ENCODE data around the gene ATP13A2. TPM values are rescaled to one million over a fixed set of nuclear protein-coding genes. Genes with fewer than 3 reads are reported as not detected.

The ATP13A2 gene
- total RNA-seq, 1 experiment from 2014 or later, result 50.9 TPM

DNA sequence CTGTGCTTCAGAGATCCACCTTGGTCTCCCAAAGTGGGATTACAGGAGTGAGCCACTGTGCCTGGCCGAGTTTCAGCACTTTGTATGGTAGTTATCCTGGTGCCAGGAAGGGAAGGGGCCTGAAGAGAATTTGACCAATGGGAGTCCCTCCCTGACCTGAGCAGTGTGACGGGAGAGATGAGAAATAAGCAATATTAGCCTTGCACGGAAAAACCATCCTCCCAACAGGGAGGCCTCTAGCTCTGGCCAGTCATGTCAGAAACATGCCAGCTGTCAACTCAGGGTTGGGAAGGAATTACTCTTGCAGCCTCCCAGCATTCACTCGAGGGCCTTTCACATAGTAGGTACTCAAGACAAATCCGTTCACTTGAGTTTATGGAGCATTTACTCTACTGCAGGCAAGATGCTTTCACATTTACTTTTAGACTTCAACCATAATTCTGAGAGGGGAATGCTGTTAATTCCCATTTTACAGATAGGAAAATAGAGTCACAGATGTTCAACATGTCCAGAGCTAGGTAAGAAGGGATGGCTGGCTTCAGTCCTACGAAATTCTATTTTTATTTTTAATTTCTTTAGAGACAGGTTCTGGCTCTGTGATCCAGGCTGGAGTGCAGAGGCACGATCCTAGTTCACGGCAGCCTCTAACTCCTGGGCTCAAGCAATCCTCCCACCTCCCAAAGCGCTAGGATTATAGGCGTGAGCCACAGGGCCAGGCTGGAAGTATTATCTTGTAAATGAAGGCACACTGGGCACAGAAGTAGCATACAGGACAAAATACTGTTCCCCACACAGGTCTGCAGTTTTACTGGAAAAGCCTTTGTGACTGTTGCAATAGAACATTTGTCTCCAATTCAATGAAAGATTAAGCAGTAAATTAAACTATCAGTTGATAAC is 3.2 kb upstream of the ATP13A2 start:
- H3K27ac ChIP-seq (ENCODE audit: low read depth, low read length, poor library complexity, severe bottlenecking), result no peak overlapping the region
- intact Hi-C loops (cut with micrococcal nuclease; ENCODE audit: unreplicated experiment), result no loop called here
- ChIA-PET POLR2A (ENCODE audit: low non-redundant PET) (no interaction called here), CTCF (interaction anchor here (1.0 kb wide), 1 partner anchor 15 kb away, joined by 5 read pairs; no protein-coding TSS in a partner anchor)
- no peak overlapping the region for H3K4me3 ChIP-seq (ENCODE audit: low read depth, low read length, poor library complexity, severe bottlenecking)
- BruUV-seq (replicated peaks), result no TSS peak
- TF ChIP-seq, protein P1, sequence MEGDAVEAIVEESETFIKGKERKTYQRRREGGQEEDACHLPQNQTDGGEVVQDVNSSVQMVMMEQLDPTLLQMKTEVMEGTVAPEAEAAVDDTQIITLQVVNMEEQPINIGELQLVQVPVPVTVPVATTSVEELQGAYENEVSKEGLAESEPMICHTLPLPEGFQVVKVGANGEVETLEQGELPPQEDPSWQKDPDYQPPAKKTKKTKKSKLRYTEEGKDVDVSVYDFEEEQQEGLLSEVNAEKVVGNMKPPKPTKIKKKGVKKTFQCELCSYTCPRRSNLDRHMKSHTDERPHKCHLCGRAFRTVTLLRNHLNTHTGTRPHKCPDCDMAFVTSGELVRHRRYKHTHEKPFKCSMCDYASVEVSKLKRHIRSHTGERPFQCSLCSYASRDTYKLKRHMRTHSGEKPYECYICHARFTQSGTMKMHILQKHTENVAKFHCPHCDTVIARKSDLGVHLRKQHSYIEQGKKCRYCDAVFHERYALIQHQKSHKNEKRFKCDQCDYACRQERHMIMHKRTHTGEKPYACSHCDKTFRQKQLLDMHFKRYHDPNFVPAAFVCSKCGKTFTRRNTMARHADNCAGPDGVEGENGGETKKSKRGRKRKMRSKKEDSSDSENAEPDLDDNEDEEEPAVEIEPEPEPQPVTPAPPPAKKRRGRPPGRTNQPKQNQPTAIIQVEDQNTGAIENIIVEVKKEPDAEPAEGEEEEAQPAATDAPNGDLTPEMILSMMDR (conservative IDR thresholded peaks at IDR 0.05; ENCODE audit: low read depth, low read length), result no peak
- H3K27me3 ChIP-seq (replicated peaks; ENCODE audit: insufficient read depth, low read depth, low read length, poor library complexity), result no peaks in the 10 kb centered on the region
- no peaks in the 10 kb centered on the region for H3K9me3 ChIP-seq (ENCODE audit: low read depth, low read length, poor library complexity, severe bottlenecking)
- peaks cover 18% of the 10 kb centered on the region for H3K4me1 ChIP-seq (ENCODE audit: insufficient read depth, low read length, poor library complexity, severe bottlenecking)
- H3K36me3 ChIP-seq (ENCODE audit: insufficient read depth, low read length, poor library complexity, severe bottlenecking), result peaks cover 19% of the 10 kb centered on the region
- no peak for DNase-seq (ENCODE audit: low spot score)

DNA sequence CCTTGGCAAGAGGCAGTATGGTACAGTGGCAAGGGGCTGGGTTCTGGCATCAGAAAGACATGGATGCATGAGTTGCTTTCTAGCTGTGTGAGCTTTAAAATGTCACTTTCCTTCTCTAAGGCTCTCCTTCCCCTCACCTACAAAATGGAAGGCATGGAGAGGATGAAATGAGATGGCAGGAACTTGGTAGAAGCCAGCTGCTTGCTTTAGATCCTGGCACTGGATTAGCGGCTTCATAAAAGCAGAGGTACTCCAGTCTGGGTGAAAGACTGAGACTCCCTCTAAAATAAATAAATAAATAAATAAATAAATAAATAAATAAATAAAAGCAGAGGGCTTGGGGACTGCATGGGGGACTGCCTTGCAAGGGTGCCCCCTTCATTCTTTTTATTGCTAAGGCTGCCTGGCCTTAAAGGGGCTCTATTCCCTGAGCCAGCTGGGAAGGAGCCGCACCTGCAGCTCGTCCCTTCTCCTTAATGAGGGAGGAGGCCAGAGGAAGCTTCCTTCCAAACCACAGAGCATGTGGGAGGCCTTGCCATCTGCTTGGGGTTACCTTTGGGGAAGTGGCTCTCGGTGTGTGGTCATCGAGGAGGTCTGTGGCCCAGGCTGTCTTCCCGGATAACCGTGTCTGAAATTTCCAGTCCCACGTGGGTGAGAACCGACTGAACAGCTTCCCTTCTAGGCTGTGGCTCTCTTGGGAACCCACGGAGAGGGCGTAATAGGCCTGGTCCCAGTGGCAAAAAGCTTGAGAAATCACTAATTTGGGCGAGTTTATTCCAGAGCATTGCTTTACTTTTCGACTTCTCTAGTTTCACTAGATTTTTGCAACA is 2.0 kb upstream of the ATP13A2 start:
- TF ChIP-seq, protein P1 (conservative IDR thresholded peaks at IDR 0.05; ENCODE audit: low read depth, low read length), result no peak
- no peak for TF ChIP-seq EZH2 (IDR thresholded peaks at IDR 0.05; ENCODE audit: borderline replicate concordance, low read depth, low read length, poor library complexity, severe bottlenecking)
- H3K27ac ChIP-seq (ENCODE audit: low read depth, low read length, poor library complexity, severe bottlenecking), result no peak overlapping the region
- ChIA-PET CTCF (interaction anchor here (1.0 kb wide), 1 partner anchor 14 kb away, joined by 5 read pairs; no protein-coding TSS in a partner anchor), POLR2A (ENCODE audit: low non-redundant PET) (no interaction called here)
- H3K27me3 ChIP-seq (replicated peaks; ENCODE audit: insufficient read depth, low read depth, low read length, poor library complexity), result no peaks in the 10 kb centered on the region
- intact Hi-C loops (cut with micrococcal nuclease; ENCODE audit: unreplicated experiment), result no loop called here
- H3K36me3 ChIP-seq (ENCODE audit: insufficient read depth, low read length, poor library complexity, severe bottlenecking), result peaks cover 7% of the 10 kb centered on the region
- DNase-seq (ENCODE audit: low spot score), result no peak
- no peak overlapping the region for H3K4me3 ChIP-seq (ENCODE audit: low read depth, low read length, poor library complexity, severe bottlenecking)
- BruUV-seq (replicated peaks), result no TSS peak
- H3K9me3 ChIP-seq (ENCODE audit: low read depth, low read length, poor library complexity, severe bottlenecking), result no peaks in the 10 kb centered on the region
- peaks cover 18% of the 10 kb centered on the region for H3K4me1 ChIP-seq (ENCODE audit: insufficient read depth, low read length, poor library complexity, severe bottlenecking)

DNA sequence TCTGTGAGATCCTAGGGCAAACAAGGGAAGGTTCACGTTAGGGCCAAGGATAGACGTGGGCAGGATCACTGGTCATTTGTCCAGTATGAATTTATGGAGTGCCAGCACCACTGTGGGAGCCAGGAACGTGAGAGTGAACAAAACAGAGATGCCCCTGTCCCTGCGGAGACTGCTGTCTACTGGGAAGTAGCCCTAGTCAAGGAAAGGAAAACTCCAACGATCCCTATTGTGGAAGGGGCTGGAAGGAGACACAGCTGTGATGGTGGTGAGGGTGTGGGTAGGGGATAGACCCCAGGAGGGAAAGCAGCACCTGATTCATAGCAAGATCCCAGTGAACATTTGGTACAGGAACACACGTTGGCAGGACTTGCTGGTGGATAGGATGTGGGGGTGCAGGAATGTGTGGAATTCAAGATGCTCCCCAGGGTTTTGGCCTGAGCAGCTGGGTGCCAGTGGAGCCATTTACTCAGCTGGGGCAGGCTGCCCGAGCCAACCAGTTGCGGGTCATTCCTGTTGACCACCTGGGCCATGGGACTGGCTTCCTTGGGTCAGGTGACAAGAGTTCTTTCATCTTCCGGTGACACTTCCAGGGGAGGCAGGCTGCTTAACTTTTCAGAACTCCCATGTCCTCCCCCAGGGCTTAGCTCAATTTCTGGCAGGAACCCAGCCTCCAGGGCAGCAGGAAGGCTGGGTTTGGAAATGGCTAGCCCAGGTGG is 1.2 kb upstream of the ATP13A2 start:
- POLR2A ChIA-PET (ENCODE audit: low non-redundant PET), result no interaction called here

More for the DNA sequence above, 1.2 kb upstream of the ATP13A2 start:
- no peaks in the 10 kb centered on the region for H3K9me3 ChIP-seq (ENCODE audit: low read depth, low read length, poor library complexity, severe bottlenecking)
- peaks cover 18% of the 10 kb centered on the region for H3K4me1 ChIP-seq (ENCODE audit: insufficient read depth, low read length, poor library complexity, severe bottlenecking)
- no peak for DNase-seq (ENCODE audit: low spot score)
- no peaks in the 10 kb centered on the region for H3K27me3 ChIP-seq (replicated peaks; ENCODE audit: insufficient read depth, low read depth, low read length, poor library complexity)
- intact Hi-C loops (cut with micrococcal nuclease; ENCODE audit: unreplicated experiment), result no loop called here
- BruUV-seq (replicated peaks), result no TSS peak
- H3K27ac ChIP-seq (ENCODE audit: low read depth, low read length, poor library complexity, severe bottlenecking), result no peak overlapping the region
- no peak overlapping the region for H3K4me3 ChIP-seq (ENCODE audit: low read depth, low read length, poor library complexity, severe bottlenecking)
- no peaks in the 10 kb centered on the region for H3K36me3 ChIP-seq (ENCODE audit: insufficient read depth, low read length, poor library complexity, severe bottlenecking)
- CTCF ChIA-PET, result no interaction called here
- no peak for TF ChIP-seq EZH2 (IDR thresholded peaks at IDR 0.05; ENCODE audit: borderline replicate concordance, low read depth, low read length, poor library complexity, severe bottlenecking)
- TF ChIP-seq, protein P1 (conservative IDR thresholded peaks at IDR 0.05; ENCODE audit: low read depth, low read length), result no peak

Data from A673 (cell line).